ENCODE results near the gene SPTBN2.

- TF ChIP-seq RAD21 (IDR thresholded peaks at IDR 0.05; ENCODE audit: low read depth) = no peak
- TF ChIP-seq ZBTB7A (IDR thresholded peaks at IDR 0.05; ENCODE audit: low read depth) = no peak
- TF ChIP-seq EP300 (IDR thresholded peaks at IDR 0.05; ENCODE audit: borderline replicate concordance) = no peak
- no peak for TF ChIP-seq YY1 (IDR thresholded peaks at IDR 0.05; ENCODE audit: low read depth)
- TF ChIP-seq REST (IDR thresholded peaks at IDR 0.05; ENCODE audit: low read depth) = no peak
- TF ChIP-seq EGR1 (IDR thresholded peaks at IDR 0.05) = no peak
- TF ChIP-seq USF1 (IDR thresholded peaks at IDR 0.05) = no peak
- no peak for TF ChIP-seq CEBPB (IDR thresholded peaks at IDR 0.05)
- no peak for TF ChIP-seq TEAD4 (IDR thresholded peaks at IDR 0.05)
Measured at GRCh38 chr11:66739983-66740382, 11.0 kb upstream of the SPTBN2 start.

Data from Ishikawa (cell line).